ENCODE data around the gene NPRL2. TPM values are rescaled to one million over a fixed set of nuclear protein-coding genes. Genes with fewer than 3 reads are reported as not detected.

Gene NPRL2
- total and polyA plus RNA-seq, 2 of the 8 experiments (the other 6 are each of a cell fraction or from before 2014, with no cell fraction given) = 28.4 to 51.4 TPM

GRCh38 chr3:50337175-50337861 lies 13.3 kb downstream of the NPRL2 start (continued):
- TF ChIP-seq FOSL1 (IDR thresholded peaks at IDR 0.05; ENCODE audit: insufficient read depth, low read depth, low read length) (no peak), SUZ12 (IDR thresholded peaks at IDR 0.05; ENCODE audit: low read length) (peak; percentile 36; the same call in 1 of the 2 replicates), TEAD4 (IDR thresholded peaks at IDR 0.05; ENCODE audit: low read depth, low read length) (0 out of 2 replicates have a peak, but pooled peaks have one; percentile 5), YY1 (IDR thresholded peaks at IDR 0.05; ENCODE audit: low read depth, low read length) (no peak), SRF (IDR thresholded peaks at IDR 0.05; ENCODE audit: low read depth, low read length) (no peak), KDM1A (IDR thresholded peaks at IDR 0.05; ENCODE audit: borderline replicate concordance, low read length) (no peak), CREB1 (IDR thresholded peaks at IDR 0.05) (peak; percentile 71), TCF12 (IDR thresholded peaks at IDR 0.05; ENCODE audit: low read depth, low read length) (no peak), JUND (IDR thresholded peaks at IDR 0.05; ENCODE audit: low read length) (peak; percentile 91), TBP (IDR thresholded peaks at IDR 0.05; ENCODE audit: low read depth, low read length) (no peak; the same call in 1 of the 2 replicates), SIX5 (IDR thresholded peaks at IDR 0.05; ENCODE audit: low read depth, low read length) (no peak), USF2 (IDR thresholded peaks at IDR 0.05; ENCODE audit: low read length) (no peak), EZH2 (IDR thresholded peaks at IDR 0.05; ENCODE audit: low read depth, low read length, severe bottlenecking) (no peak), NRF1 (IDR thresholded peaks at IDR 0.05; ENCODE audit: low read depth, low read length) (peak; percentile 34), MAFK (IDR thresholded peaks at IDR 0.05; ENCODE audit: low read depth, low read length) (no peak), RXRA (IDR thresholded peaks at IDR 0.05; ENCODE audit: insufficient read depth, low read depth, low read length) (no peak), KDM5A (IDR thresholded peaks at IDR 0.05; ENCODE audit: low read length) (no peak), GABPA (IDR thresholded peaks at IDR 0.05; ENCODE audit: borderline replicate concordance, insufficient read depth, low read length) (no peak), SP2 (IDR thresholded peaks at IDR 0.05; ENCODE audit: low read length) (no peak), JUN (IDR thresholded peaks at IDR 0.05; ENCODE audit: low read depth, low read length) (peak; percentile 58; the same call in 1 of the 2 replicates), TAF7 (optimal IDR thresholded peaks at IDR 0.05; ENCODE audit: borderline replicate concordance, low read depth, low read length) (no peak)
- TF ChIP-seq, protein P1, sequence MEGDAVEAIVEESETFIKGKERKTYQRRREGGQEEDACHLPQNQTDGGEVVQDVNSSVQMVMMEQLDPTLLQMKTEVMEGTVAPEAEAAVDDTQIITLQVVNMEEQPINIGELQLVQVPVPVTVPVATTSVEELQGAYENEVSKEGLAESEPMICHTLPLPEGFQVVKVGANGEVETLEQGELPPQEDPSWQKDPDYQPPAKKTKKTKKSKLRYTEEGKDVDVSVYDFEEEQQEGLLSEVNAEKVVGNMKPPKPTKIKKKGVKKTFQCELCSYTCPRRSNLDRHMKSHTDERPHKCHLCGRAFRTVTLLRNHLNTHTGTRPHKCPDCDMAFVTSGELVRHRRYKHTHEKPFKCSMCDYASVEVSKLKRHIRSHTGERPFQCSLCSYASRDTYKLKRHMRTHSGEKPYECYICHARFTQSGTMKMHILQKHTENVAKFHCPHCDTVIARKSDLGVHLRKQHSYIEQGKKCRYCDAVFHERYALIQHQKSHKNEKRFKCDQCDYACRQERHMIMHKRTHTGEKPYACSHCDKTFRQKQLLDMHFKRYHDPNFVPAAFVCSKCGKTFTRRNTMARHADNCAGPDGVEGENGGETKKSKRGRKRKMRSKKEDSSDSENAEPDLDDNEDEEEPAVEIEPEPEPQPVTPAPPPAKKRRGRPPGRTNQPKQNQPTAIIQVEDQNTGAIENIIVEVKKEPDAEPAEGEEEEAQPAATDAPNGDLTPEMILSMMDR (IDR thresholded peaks at IDR 0.05; ENCODE audit: control extremely low read depth in 1 of 3, insufficient read depth in 1 of 3, low read depth in 1 of 3, low read length in 3 of 3) = no peak

All from H1 (cell line).